ENCODE data around the gene SUMO4. TPM values are rescaled to one million over a fixed set of nuclear protein-coding genes. Genes with fewer than 3 reads are reported as not detected.

Gene SUMO4
- total RNA-seq, 1 experiment from 2014 or later, result 0.32 TPM

Other genes with a start within 250 kb of the SUMO4 start
- gene TAB2, start 82.5 kb upstream of the SUMO4 start, total RNA-seq (2014; rRNA removed; shearing (Covaris generic)), result 14.9 and 27.1 TPM in 2 replicates
- gene ZC3H12D, start 84.8 kb downstream of the SUMO4 start, total RNA-seq (2014; rRNA removed; shearing (Covaris generic)), result 0.07 and 0.16 TPM in 2 replicates
- gene PPIL4, start 145.8 kb downstream of the SUMO4 start, total RNA-seq (2014; rRNA removed; shearing (Covaris generic)), result 15.1 and 16.9 TPM in 2 replicates
- 29.5 and 31.3 TPM in 2 replicates for gene GINM1, start 166.1 kb downstream of the SUMO4 start, total RNA-seq (2014; rRNA removed; shearing (Covaris generic))
- 19.2 and 22.3 TPM in 2 replicates for gene KATNA1, start 248.5 kb downstream of the SUMO4 start, total RNA-seq (2014; rRNA removed; shearing (Covaris generic))

Measured in HT1080 (cell line).